Measurements from ENCODE around the gene PCP2.

GRCh38 chr19:7602935-7603497 is 30.5 kb downstream of the PCP2 start:
- TF ChIP-seq CTCF (IDR thresholded peaks at IDR 0.05) = no peak
- TF ChIP-seq POLR2A (IDR thresholded peaks at IDR 0.05) = no peak

All from adrenal gland (tissue), 5 donors.